Measurements from ENCODE around the gene CYP2U1. TPM values are rescaled to one million over a fixed set of nuclear protein-coding genes. Genes with fewer than 3 reads are reported as not detected.

Gene CYP2U1
- total and polyA plus RNA-seq, 2 of the 8 experiments (the other 6 are each of a cell fraction or from before 2014, with no cell fraction given): 3.1 to 5.0 TPM

GRCh38 chr4:107888237-107888636, 43.1 kb upstream of the CYP2U1 start:
- Histone ChIP-seq H3K79me1 (ENCODE audit: low read depth, low read length) (no peaks in the 10 kb centered on the region), H2AFZ (ENCODE audit: low read length) (no peak overlapping the region), H3K79me2 (ENCODE audit: control insufficient read depth in 1 of 2, insufficient read depth in 2 of 2, low read length in 2 of 2) (no peaks in the 10 kb centered on the region), H3K27ac (ENCODE audit: low read depth, low read length) (no peak overlapping the region), H2BK20ac (ENCODE audit: low read length) (no peak overlapping the region), H3K4me1 (replicated peaks in 1 of 4; ENCODE audit: control insufficient read depth in 3 of 4, insufficient read depth in 4 of 4, low read length in 3 of 4) (no peaks in the 10 kb centered on the region), H4K20me1 (replicated peaks in 1 of 2; ENCODE audit: control insufficient read depth in 1 of 2, insufficient read depth in 2 of 2, low read length in 2 of 2) (no peaks in the 10 kb centered on the region), H3K23me2 (ENCODE audit: low read depth, low read length) (no peaks in the 10 kb centered on the region), H2BK15ac (ENCODE audit: low read length) (no peak overlapping the region), H3K4me2 (ENCODE audit: insufficient read depth in 1 of 2, low read depth in 2 of 2, low read length in 2 of 2) (no peak overlapping the region), H4K5ac (ENCODE audit: insufficient read length, low read depth, low read length) (no peak overlapping the region), H3K27me3 (replicated peaks in 1 of 4; ENCODE audit: control insufficient read depth in 3 of 4, extremely low read depth in 1 of 4, insufficient read depth in 3 of 4, low read length in 3 of 4) (no peaks in the 10 kb centered on the region), H3K23ac (ENCODE audit: insufficient read length) (no peak overlapping the region), H3K4ac (replicated peaks; ENCODE audit: insufficient read length, low read depth, low read length) (no peak overlapping the region), H4K91ac (replicated peaks; ENCODE audit: insufficient read length, low read length) (no peak overlapping the region), H3K56ac (replicated peaks; ENCODE audit: insufficient read length, low read depth, low read length) (no peak overlapping the region), H2AK5ac (ENCODE audit: low read depth, low read length) (no peak overlapping the region), H4K8ac (ENCODE audit: extremely low read depth, insufficient read depth, low read length) (no peak overlapping the region), H2BK5ac (ENCODE audit: low read depth, low read length) (no peak overlapping the region), H3K9ac (replicated peaks in 1 of 4; ENCODE audit: extremely low read depth in 1 of 4, low read depth in 3 of 4, low read length in 3 of 4) (no peak overlapping the region), H3K4me3 (ENCODE audit: extremely low read depth in 1 of 4, insufficient read depth in 2 of 4, low read depth in 3 of 4, low read length in 4 of 4) (no peak overlapping the region), H3K14ac (ENCODE audit: insufficient read length) (no peak overlapping the region), H3K18ac (ENCODE audit: extremely low read depth, low read length) (no peak overlapping the region), H2BK120ac (replicated peaks; ENCODE audit: low read depth, low read length) (no peak overlapping the region), H3K36me3 (ENCODE audit: control insufficient read depth in 2 of 4, insufficient read depth in 4 of 4, low read length in 3 of 4) (peaks cover 0 to 11% (median 4%) of the 10 kb centered on the region in 4 experiments; a peak in 3 of 8 replicates), H2BK12ac (ENCODE audit: low read depth, low read length) (no peak overlapping the region), H3K9me3 (ENCODE audit: insufficient read depth in 2 of 2, low read depth in 1 of 2, low read length in 1 of 2) (peaks cover 27 to 42% of the 10 kb centered on the region in 2 experiments)
- ChIA-PET CTCF (ENCODE audit: partially characterized antibody) (interaction anchor here (1.3 to 1.9 kb wide), 2 partner anchors 12 to 24 kb away, joined by 4 read pairs; no protein-coding TSS in a partner anchor), POLR2A (ENCODE audit: partially characterized antibody) (no interaction called here)
- 53% methylated on average over 2 of the region's 2 CpGs; no CpG with 5 or more reads in 1 of the 2 experiments for WGBS, 2 experiments (ENCODE audit: extremely low coverage in 1 of 2, insufficient coverage in 1 of 2, insufficient read length in 1 of 2, insufficient replicate concordance in 2 of 2, low coverage in 1 of 2, low lambda C conversion rate in 2 of 2, missing lambda C conversion rate in 1 of 2)
- DNase-seq (ENCODE audit: low read depth in 1 of 2, low spot score in 2 of 2) (no peak), FAIRE-seq (no peak)
- no peak for TF ChIP-seq TCF12 (IDR thresholded peaks at IDR 0.05; ENCODE audit: low read depth, low read length)

Data from H1 (cell line).